Measurements from ENCODE around the gene CDCA7. TPM values are rescaled to one million over a fixed set of nuclear protein-coding genes. Genes with fewer than 3 reads are reported as not detected.

CDCA7 gene
- total RNA-seq, 1 donor from 2014 or later: 9.1 TPM

- H3K36me3 ChIP-seq: no peaks in the 10 kb centered on the region
- intact Hi-C loops (cut with DNase I): no loop called here
- H3K4me3 ChIP-seq: no peak overlapping the region
- no peaks in the 10 kb centered on the region for H3K27me3 ChIP-seq
- TF ChIP-seq, protein P1, sequence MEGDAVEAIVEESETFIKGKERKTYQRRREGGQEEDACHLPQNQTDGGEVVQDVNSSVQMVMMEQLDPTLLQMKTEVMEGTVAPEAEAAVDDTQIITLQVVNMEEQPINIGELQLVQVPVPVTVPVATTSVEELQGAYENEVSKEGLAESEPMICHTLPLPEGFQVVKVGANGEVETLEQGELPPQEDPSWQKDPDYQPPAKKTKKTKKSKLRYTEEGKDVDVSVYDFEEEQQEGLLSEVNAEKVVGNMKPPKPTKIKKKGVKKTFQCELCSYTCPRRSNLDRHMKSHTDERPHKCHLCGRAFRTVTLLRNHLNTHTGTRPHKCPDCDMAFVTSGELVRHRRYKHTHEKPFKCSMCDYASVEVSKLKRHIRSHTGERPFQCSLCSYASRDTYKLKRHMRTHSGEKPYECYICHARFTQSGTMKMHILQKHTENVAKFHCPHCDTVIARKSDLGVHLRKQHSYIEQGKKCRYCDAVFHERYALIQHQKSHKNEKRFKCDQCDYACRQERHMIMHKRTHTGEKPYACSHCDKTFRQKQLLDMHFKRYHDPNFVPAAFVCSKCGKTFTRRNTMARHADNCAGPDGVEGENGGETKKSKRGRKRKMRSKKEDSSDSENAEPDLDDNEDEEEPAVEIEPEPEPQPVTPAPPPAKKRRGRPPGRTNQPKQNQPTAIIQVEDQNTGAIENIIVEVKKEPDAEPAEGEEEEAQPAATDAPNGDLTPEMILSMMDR (IDR thresholded peaks at IDR 0.05): no peak
- no peak for TF ChIP-seq POLR2A (IDR thresholded peaks at IDR 0.05)
- TF ChIP-seq POLR2AphosphoS5 (IDR thresholded peaks at IDR 0.05; ENCODE audit: insufficient read depth in 1 of 2, low read depth in 1 of 2): no peak
- H3K27ac ChIP-seq: no peak overlapping the region
- no peaks in the 10 kb centered on the region for H3K4me1 ChIP-seq
- H3K9me3 ChIP-seq: no peaks in the 10 kb centered on the region
- DNase-seq (ENCODE audit: extremely low spot score in 2 of 2): no peak
Measured at GRCh38 chr2:173347305-173348168, 7.1 kb upstream of the CDCA7 start.

GRCh38 chr2:173349287-173349686 lies 5.4 kb upstream of the CDCA7 start:
- Histone ChIP-seq H3K27me3 (no peaks in the 10 kb centered on the region), H3K27ac (no peak overlapping the region), H3K4me3 (no peak overlapping the region), H3K4me1 (peaks cover 8% of the 10 kb centered on the region), H3K9me3 (no peaks in the 10 kb centered on the region), H3K36me3 (no peaks in the 10 kb centered on the region)
- no peak for DNase-seq (ENCODE audit: extremely low spot score in 2 of 2)
- intact Hi-C loops (cut with DNase I): no loop called here
- no peak for TF ChIP-seq POLR2A (IDR thresholded peaks at IDR 0.05)
- TF ChIP-seq, protein P1 (IDR thresholded peaks at IDR 0.05): no peak
- no peak for TF ChIP-seq POLR2AphosphoS5 (IDR thresholded peaks at IDR 0.05; ENCODE audit: insufficient read depth in 1 of 2, low read depth in 1 of 2)

DNA sequence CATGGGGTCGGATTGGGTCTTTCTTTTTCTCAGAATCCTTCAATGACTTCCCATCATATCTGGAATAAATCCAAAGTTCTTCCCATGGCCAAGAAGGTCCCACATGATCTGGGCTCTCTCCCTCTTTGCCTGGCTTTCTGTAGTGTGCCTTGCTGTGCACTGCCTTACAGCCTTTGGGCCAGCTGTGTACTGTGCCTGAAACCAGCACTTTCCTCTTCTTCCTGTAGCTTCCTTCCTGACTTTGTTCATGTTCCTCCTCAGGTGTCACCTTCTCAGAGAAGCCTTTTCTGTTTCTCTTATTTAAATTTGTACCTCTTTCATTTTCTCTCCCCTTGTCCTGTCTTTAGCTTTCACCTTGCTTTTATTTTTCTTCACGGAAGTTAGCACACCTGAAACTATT lies 4.3 kb upstream of the CDCA7 start:
- DNase-seq (ENCODE audit: extremely low spot score in 2 of 2): no peak
- H3K27me3 ChIP-seq: no peaks in the 10 kb centered on the region
- H3K4me3 ChIP-seq: no peak overlapping the region
- H3K9me3 ChIP-seq: no peaks in the 10 kb centered on the region
- intact Hi-C loops (cut with DNase I): no loop called here
- TF ChIP-seq, protein P1 (IDR thresholded peaks at IDR 0.05): no peak
- peaks cover 17% of the 10 kb centered on the region for H3K4me1 ChIP-seq
- no peak overlapping the region for H3K27ac ChIP-seq
- H3K36me3 ChIP-seq: no peaks in the 10 kb centered on the region

GRCh38 chr2:173351879-173352278 lies 2.8 kb upstream of the CDCA7 start:
- intact Hi-C loops (cut with DNase I): no loop called here
- Histone ChIP-seq H3K27me3 (no peaks in the 10 kb centered on the region), H3K36me3 (no peaks in the 10 kb centered on the region), H3K27ac (no peak overlapping the region), H3K4me3 (no peak overlapping the region), H3K4me1 (peaks cover 21% of the 10 kb centered on the region), H3K9me3 (no peaks in the 10 kb centered on the region)
- TF ChIP-seq, protein P1 (IDR thresholded peaks at IDR 0.05): no peak
- TF ChIP-seq POLR2AphosphoS5 (IDR thresholded peaks at IDR 0.05; ENCODE audit: insufficient read depth in 1 of 2, low read depth in 1 of 2): no peak
- no peak for DNase-seq (ENCODE audit: extremely low spot score in 2 of 2)

- no peaks in the 10 kb centered on the region for H3K27me3 ChIP-seq
- H3K36me3 ChIP-seq: no peaks in the 10 kb centered on the region
- no peaks in the 10 kb centered on the region for H3K9me3 ChIP-seq
- no peak for DNase-seq (ENCODE audit: extremely low spot score in 2 of 2)
- no peak overlapping the region for H3K27ac ChIP-seq
- no peak overlapping the region for H3K4me3 ChIP-seq
- intact Hi-C loops (cut with DNase I): no loop called here
- TF ChIP-seq POLR2A (IDR thresholded peaks at IDR 0.05) (no peak), POLR2AphosphoS5 (IDR thresholded peaks at IDR 0.05; ENCODE audit: insufficient read depth in 1 of 2, low read depth in 1 of 2) (no peak)
- TF ChIP-seq, protein P1 (IDR thresholded peaks at IDR 0.05): no peak
- H3K4me1 ChIP-seq: peaks cover 21% of the 10 kb centered on the region
Measured at GRCh38 chr2:173353556-173353955, 1.1 kb upstream of the CDCA7 start.
